Large intestine (tissue), 1 donor: Measurements from ENCODE around the gene CMTM8. TPM values are rescaled to one million over a fixed set of nuclear protein-coding genes. Genes with fewer than 3 reads are reported as not detected.

Experiments used
- polyA plus RNA-seq: library from polyadenylated mRNA; unstranded; fragments of 120-200 nt; gene quantifications from one replicate; pipeline ENCODE4 v1.2.1, GENCODE V29; 2013

CMTM8 gene
- polyA plus RNA-seq, 1 donor = 20.1 TPM

Other genes starting within 250 kb of the CMTM8 start
- 17.5 TPM for gene GPD1L, start 132.1 kb upstream of the CMTM8 start, polyA plus RNA-seq
- gene CMTM7, start 153.2 kb downstream of the CMTM8 start, polyA plus RNA-seq = 10.9 TPM